HFF-Myc (cell line): ENCODE results near the gene NANOS3.

Experiments
- DNase-seq: peaks from one replicate; pipeline ENCODE4 v3.0.0-alpha.2; 2011; ENCODE audit warnings: low read depth; ENCODE audit errors: extremely low read depth
- H3K4me3 ChIP-seq: replicated peaks from 2 replicates; pipeline ENCODE4 v1.5.1; 2011; ENCODE audit warnings: low read depth, mild to moderate bottlenecking, control low read depth, low read length
- TF ChIP-seq, protein P1 (sequence below): IDR thresholded peaks from 2 replicates; pipeline ENCODE4 v1.5.1; 2012; ENCODE audit warnings: mild to moderate bottlenecking, low read depth, low read length, control low read depth; ENCODE audit errors: missing control alignments

Gene NANOS3

DNA sequence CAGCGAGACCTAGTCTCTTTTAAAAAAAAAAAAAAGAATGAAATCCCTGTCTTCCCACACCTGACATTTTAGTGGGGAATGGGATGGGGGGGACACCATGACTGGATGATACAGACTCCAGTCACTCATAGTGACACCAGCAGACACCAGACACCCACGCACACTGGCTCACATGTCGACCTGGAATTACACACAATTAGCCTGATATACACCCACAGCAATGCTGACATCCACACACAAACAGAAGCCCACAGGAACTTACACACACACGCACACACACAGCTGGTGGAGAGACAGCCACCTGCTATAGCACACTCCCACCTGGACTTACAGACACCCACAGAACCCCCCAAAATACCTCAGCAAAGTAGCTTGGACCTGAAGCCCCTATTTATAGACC is 8.3 kb upstream of the NANOS3 start:
- H3K4me3 ChIP-seq: no peak overlapping the region
- TF ChIP-seq, protein P1, sequence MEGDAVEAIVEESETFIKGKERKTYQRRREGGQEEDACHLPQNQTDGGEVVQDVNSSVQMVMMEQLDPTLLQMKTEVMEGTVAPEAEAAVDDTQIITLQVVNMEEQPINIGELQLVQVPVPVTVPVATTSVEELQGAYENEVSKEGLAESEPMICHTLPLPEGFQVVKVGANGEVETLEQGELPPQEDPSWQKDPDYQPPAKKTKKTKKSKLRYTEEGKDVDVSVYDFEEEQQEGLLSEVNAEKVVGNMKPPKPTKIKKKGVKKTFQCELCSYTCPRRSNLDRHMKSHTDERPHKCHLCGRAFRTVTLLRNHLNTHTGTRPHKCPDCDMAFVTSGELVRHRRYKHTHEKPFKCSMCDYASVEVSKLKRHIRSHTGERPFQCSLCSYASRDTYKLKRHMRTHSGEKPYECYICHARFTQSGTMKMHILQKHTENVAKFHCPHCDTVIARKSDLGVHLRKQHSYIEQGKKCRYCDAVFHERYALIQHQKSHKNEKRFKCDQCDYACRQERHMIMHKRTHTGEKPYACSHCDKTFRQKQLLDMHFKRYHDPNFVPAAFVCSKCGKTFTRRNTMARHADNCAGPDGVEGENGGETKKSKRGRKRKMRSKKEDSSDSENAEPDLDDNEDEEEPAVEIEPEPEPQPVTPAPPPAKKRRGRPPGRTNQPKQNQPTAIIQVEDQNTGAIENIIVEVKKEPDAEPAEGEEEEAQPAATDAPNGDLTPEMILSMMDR: no peak
- DNase-seq: no peak

DNA sequence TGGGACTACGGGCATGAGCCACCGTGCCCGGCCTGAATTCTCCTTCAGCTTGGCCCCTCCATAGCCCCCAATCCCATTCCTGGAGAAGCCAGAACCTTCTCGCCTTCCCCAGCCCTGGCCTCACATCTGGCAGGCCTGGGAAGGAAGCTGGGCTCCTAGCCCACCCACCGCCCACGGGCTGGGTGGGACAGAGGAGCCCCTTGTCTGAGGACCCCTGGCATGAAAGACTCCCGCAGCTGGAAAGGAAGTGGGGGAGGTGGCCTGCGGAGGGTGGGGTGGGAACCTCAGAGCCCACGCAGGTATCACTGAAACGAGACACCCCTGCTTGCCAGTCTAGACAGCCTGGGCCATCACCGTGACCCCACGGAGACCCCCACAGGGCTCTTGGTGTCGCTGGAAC is 7.7 kb upstream of the NANOS3 start:
- no peak for DNase-seq
- H3K4me3 ChIP-seq: no peak overlapping the region
- TF ChIP-seq, protein P1: no peak

DNA sequence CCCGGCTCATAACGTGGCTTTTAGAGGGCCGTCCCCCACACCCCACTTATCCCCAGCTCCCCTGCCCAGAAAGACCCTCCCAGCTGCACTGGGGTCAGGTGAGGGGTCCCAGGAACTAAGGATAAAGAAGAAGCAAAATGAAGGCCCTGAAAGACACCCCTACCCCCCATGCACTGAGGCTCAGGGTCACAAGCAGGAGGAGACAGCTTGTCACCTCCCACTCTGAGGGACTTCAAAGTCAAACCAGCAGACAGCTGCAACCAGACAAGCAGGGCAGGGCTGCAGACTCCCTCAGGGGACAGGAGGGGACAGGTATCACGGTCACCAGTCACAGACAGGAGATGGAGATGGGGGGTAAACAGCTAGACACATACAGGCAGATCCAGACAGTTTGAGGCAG is 6.1 kb upstream of the NANOS3 start:
- TF ChIP-seq, protein P1: no peak
- no peak overlapping the region for H3K4me3 ChIP-seq
- no peak for DNase-seq

DNA sequence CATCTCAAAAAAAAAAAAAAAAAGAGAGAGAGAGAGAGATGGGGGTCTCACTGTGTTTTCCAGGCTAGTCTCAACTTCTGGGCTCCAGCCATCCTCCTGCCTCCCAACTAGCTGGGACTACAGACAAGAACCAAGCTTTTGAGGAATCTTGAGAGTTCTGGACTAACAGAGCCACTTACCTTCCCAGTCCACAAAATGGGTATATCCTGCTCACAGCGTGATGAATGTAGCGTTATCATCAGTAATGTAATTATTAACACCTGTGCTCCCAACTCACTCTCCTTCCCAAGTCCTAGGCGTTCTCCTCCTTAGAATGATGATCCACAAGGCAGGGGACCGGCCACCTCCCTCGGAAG is 4.6 kb upstream of the NANOS3 start:
- TF ChIP-seq, protein P1: no peak
- H3K4me3 ChIP-seq: no peak overlapping the region
- no peak for DNase-seq

DNA sequence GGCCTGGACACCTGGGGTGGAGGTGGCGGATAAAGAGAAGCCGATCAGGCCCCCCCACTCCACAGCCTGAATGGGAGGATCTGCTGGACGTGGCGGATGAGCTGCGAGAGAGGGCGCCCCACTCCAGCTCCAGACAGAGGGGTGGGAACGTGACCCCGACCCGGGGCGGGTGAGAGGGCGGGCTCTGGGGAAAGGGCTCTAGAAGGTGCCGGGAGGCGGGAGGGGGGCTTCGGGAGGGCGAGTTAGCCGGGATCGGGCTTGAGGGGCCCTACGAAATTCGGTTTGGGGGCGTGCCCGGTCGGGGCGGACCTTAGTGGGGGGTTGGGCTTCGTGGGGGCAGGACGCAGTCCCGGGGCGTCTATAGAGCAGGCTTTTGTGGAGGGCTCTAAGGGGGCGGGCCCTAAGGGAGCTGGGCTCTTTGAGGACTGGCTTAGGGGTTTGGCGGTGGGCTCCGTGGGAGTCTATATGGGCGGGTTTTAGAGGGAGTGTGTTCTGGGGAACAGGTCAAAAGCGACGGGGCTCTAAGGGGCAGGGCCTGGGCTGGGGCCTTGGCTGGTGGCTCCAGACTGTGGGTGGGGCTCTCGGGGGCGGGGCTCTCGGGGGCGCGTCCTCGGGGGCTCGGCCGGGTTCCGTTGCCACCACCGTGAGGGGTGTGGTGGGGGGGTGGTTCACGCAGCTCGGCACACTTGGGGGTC is 4.1 kb upstream of the NANOS3 start:
- DNase-seq: no peak
- TF ChIP-seq, protein P1: no peak
- H3K4me3 ChIP-seq: 0 out of 2 replicates have a peak overlapping the region, but pooled peaks have one; percentile 11

DNA sequence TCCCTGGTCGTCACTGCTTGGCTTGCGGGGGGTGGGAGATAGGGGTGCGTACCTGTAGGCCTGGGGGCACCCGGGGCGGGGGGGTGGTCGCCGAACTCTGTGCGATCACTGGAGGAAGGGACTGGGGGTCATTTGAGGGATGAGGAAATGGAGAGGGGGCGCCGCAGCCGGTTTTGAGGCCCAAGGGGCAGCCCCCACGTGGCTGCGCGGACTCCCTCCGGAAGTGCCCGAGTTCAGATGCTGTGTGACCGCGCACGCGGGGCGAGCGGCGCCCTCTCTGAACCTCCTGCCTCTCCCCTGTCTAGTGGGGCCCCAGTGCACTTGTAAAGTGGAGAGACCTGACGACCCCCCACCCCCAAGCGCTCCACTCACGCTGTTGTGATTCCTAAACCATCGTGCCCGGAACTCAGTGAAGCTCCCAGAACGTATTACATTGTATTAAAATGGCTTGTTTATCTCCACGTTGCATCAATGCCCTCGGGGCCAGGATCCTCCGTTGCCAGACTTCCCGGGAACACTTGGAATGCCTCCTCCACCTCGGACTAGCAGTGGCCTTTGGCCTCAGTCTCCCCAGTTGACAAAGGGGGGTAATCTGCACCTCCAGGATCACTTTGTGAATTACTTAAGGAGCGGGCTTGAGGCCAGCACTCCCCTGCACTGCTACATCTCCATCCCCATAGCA is 3.0 kb upstream of the NANOS3 start:
- no peak for DNase-seq
- TF ChIP-seq, protein P1: no peak

More for the DNA sequence above, 3.0 kb upstream of the NANOS3 start:
- no peak overlapping the region for H3K4me3 ChIP-seq
